ENCODE data around the gene CSN2. TPM values are rescaled to one million over a fixed set of nuclear protein-coding genes. Genes with fewer than 3 reads are reported as not detected.

CSN2 gene
- total and polyA plus RNA-seq, 2 donors (not counting 1 experiment from before 2014, with no cell fraction given) = not detected

- Histone ChIP-seq H3K4me3 (ENCODE audit: control extremely low read depth in 1 of 5, extremely low read depth in 1 of 5, insufficient read depth in 1 of 5, low read depth in 2 of 5, low read length in 4 of 5) (no peak overlapping the region), H3K4me2 (replicated peaks; ENCODE audit: low read depth, low read length, poor library complexity, severe bottlenecking) (no peak overlapping the region), H3K9me3 (ENCODE audit: control extremely low read depth in 1 of 3, control insufficient read depth in 2 of 3, insufficient read depth in 1 of 3, low read length in 2 of 3) (no peaks in the 10 kb centered on the region), H3K4me1 (ENCODE audit: control insufficient read depth in 2 of 2, insufficient read depth in 2 of 2, low read length in 2 of 2) (no peaks in the 10 kb centered on the region), H3K9ac (ENCODE audit: low read length) (no peak overlapping the region), H3K79me2 (ENCODE audit: control insufficient read depth, insufficient read depth, low read length) (no peaks in the 10 kb centered on the region), H2AFZ (ENCODE audit: insufficient read depth, low read depth, low read length, poor library complexity, severe bottlenecking) (no peak overlapping the region), H3K27ac (ENCODE audit: low read length in 2 of 2) (no peak overlapping the region), H3K27me3 (replicated peaks in 1 of 4; ENCODE audit: control extremely low read depth in 1 of 4, control insufficient read depth in 3 of 4, insufficient read depth in 4 of 4, low read length in 3 of 4) (no peaks in the 10 kb centered on the region), H3K36me3 (replicated peaks in 1 of 2; ENCODE audit: control extremely low read depth in 1 of 2, control insufficient read depth in 1 of 2, extremely low read depth in 1 of 2, insufficient read depth in 2 of 2, low read length in 1 of 2) (no peaks in the 10 kb centered on the region), H4K20me1 (ENCODE audit: control insufficient read depth, insufficient read depth, low read length, poor library complexity, severe bottlenecking) (no peaks in the 10 kb centered on the region)
- Mint-ChIP-seq H3K4me1 (peaks cover 4% of the 10 kb centered on the region), H3K9me3 (ENCODE audit: insufficient read depth) (no peaks in the 10 kb centered on the region), H3K27ac (no peak overlapping the region), H3K4me3 (no peak overlapping the region), H3K27me3 (no peaks in the 10 kb centered on the region)
- ATAC-seq (ENCODE audit: low read depth) (no peak), DNase-seq (no peak)
- POLR2A ChIA-PET = no interaction called here
- CTCF ChIA-PET = no interaction called here
- WGBS (ENCODE audit: insufficient coverage) = 83% methylated on average over 2 of the region's 4 CpGs
- intact Hi-C loops (cut with micrococcal nuclease) = no loop called here
- TF ChIP-seq EZH2 (IDR thresholded peaks at IDR 0.05; ENCODE audit: borderline replicate concordance, insufficient read depth, low read depth, low read length, poor library complexity, severe bottlenecking) (no peak), CTCF (IDR thresholded peaks at IDR 0.05) (no peak)
Observed at GRCh38 chr4:69909195-69909594, 56.3 kb downstream of the CSN2 start.

DNA sequence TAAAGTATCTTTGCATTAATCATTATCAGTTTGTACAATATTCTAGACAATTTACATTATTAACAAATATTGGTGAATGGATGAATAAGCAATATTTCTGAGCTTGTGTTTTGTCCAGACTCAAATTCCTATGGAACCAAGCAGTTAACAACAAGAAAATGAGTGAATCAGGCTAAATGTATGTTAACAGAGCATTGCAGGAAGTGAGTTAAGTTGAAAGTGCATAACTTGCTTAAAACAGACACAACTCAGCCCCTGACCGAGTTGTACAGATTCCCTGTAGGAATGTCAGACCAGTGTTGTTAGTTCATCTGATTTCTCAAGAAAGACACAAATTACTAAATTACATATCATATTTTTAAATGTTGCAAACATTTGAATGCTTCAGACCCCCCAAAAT lies 58.4 kb downstream of the CSN2 start:
- H3K9me3 ChIP-seq (ENCODE audit: control extremely low read depth in 1 of 3, control insufficient read depth in 2 of 3, insufficient read depth in 1 of 3, low read length in 2 of 3) = no peaks in the 10 kb centered on the region
- TF ChIP-seq EZH2 (IDR thresholded peaks at IDR 0.05; ENCODE audit: borderline replicate concordance, insufficient read depth, low read depth, low read length, poor library complexity, severe bottlenecking) (no peak), CTCF (IDR thresholded peaks at IDR 0.05) (no peak)
- no peaks in the 10 kb centered on the region for H3K27me3 ChIP-seq (replicated peaks in 1 of 4; ENCODE audit: control extremely low read depth in 1 of 4, control insufficient read depth in 3 of 4, insufficient read depth in 4 of 4, low read length in 3 of 4)
- intact Hi-C loops (cut with micrococcal nuclease) = no loop called here
- Mint-ChIP-seq H3K4me1 (peaks cover 4% of the 10 kb centered on the region), H3K27ac (no peak overlapping the region), H3K27me3 (no peaks in the 10 kb centered on the region), H3K4me3 (no peak overlapping the region), H3K9me3 (ENCODE audit: insufficient read depth) (no peaks in the 10 kb centered on the region)
- no peak overlapping the region for H3K9ac ChIP-seq (ENCODE audit: low read length)
- DNase-seq (no peak), ATAC-seq (ENCODE audit: low read depth) (no peak)
- WGBS (ENCODE audit: insufficient coverage) = no CpG with 5 or more reads among the region's 1 CpG
- H3K36me3 ChIP-seq (replicated peaks in 1 of 2; ENCODE audit: control extremely low read depth in 1 of 2, control insufficient read depth in 1 of 2, extremely low read depth in 1 of 2, insufficient read depth in 2 of 2, low read length in 1 of 2) = no peaks in the 10 kb centered on the region
- H2AFZ ChIP-seq (ENCODE audit: insufficient read depth, low read depth, low read length, poor library complexity, severe bottlenecking) = no peak overlapping the region
- no peaks in the 10 kb centered on the region for H3K4me1 ChIP-seq (ENCODE audit: control insufficient read depth in 2 of 2, insufficient read depth in 2 of 2, low read length in 2 of 2)
- no peak overlapping the region for H3K4me2 ChIP-seq (replicated peaks; ENCODE audit: low read depth, low read length, poor library complexity, severe bottlenecking)
- no peaks in the 10 kb centered on the region for H3K79me2 ChIP-seq (ENCODE audit: control insufficient read depth, insufficient read depth, low read length)
- CTCF ChIA-PET = no interaction called here
- H3K4me3 ChIP-seq (ENCODE audit: control extremely low read depth in 1 of 5, extremely low read depth in 1 of 5, insufficient read depth in 1 of 5, low read depth in 2 of 5, low read length in 4 of 5) = no peak overlapping the region
- POLR2A ChIA-PET = no interaction called here
- no peaks in the 10 kb centered on the region for H4K20me1 ChIP-seq (ENCODE audit: control insufficient read depth, insufficient read depth, low read length, poor library complexity, severe bottlenecking)
- H3K27ac ChIP-seq (ENCODE audit: low read length in 2 of 2) = no peak overlapping the region

Other genes starting within 250 kb of the CSN2 start
- gene SULT1B1, start 205.1 kb downstream of the CSN2 start, total RNA-seq = 0.10 and 0.12 TPM in 2 replicates
- 0.01 and 0.26 TPM in 2 replicates for gene SULT1B1, start 205.1 kb downstream of the CSN2 start, polyA plus RNA-seq
- gene SULT1E1, start 105.6 kb downstream of the CSN2 start, total RNA-seq = not detected in 2 replicates
- gene SULT1E1, start 105.6 kb downstream of the CSN2 start, polyA plus RNA-seq = not detected in 2 replicates
- gene CSN1S1, start 34.7 kb downstream of the CSN2 start, total RNA-seq = not detected in 2 replicates
- gene CSN1S1, start 34.7 kb downstream of the CSN2 start, polyA plus RNA-seq = not detected in 2 replicates
- gene STATH, start 30.2 kb upstream of the CSN2 start, total RNA-seq = not detected in 2 replicates
- gene STATH, start 30.2 kb upstream of the CSN2 start, polyA plus RNA-seq = not detected in 2 replicates
- not detected in 2 replicates for gene HTN3, start 62.7 kb upstream of the CSN2 start, total RNA-seq
- not detected in 2 replicates for gene HTN3, start 62.7 kb upstream of the CSN2 start, polyA plus RNA-seq
- not detected in 2 replicates for gene HTN1, start 84.7 kb upstream of the CSN2 start, total RNA-seq
- not detected in 2 replicates for gene HTN1, start 84.7 kb upstream of the CSN2 start, polyA plus RNA-seq
- not detected in 2 replicates for gene PRR27, start 188.5 kb upstream of the CSN2 start, total RNA-seq
- not detected in 2 replicates for gene PRR27, start 188.5 kb upstream of the CSN2 start, polyA plus RNA-seq
- gene ODAM, start 230.0 kb upstream of the CSN2 start, total RNA-seq = not detected in 2 replicates
- gene ODAM, start 230.0 kb upstream of the CSN2 start, polyA plus RNA-seq = not detected in 2 replicates

Data from B cell (primary cell).